ENCODE data around the gene SHC4. TPM values are rescaled to one million over a fixed set of nuclear protein-coding genes. Genes with fewer than 3 reads are reported as not detected.
"Not testable (repeated sequence)": the region's sequence is repeated elsewhere in the genome, so short reads cannot be mapped to it uniquely, and the experiment has no call there.

The SHC4 gene
- total RNA-seq, 2 donors from 2014 or later, result 0.30 to 0.50 TPM

- TF ChIP-seq, protein P1, sequence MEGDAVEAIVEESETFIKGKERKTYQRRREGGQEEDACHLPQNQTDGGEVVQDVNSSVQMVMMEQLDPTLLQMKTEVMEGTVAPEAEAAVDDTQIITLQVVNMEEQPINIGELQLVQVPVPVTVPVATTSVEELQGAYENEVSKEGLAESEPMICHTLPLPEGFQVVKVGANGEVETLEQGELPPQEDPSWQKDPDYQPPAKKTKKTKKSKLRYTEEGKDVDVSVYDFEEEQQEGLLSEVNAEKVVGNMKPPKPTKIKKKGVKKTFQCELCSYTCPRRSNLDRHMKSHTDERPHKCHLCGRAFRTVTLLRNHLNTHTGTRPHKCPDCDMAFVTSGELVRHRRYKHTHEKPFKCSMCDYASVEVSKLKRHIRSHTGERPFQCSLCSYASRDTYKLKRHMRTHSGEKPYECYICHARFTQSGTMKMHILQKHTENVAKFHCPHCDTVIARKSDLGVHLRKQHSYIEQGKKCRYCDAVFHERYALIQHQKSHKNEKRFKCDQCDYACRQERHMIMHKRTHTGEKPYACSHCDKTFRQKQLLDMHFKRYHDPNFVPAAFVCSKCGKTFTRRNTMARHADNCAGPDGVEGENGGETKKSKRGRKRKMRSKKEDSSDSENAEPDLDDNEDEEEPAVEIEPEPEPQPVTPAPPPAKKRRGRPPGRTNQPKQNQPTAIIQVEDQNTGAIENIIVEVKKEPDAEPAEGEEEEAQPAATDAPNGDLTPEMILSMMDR (IDR thresholded peaks at IDR 0.05), result no peak
- Histone ChIP-seq H3K36me3 (no peaks in the 10 kb centered on the region), H3K9me3 (no peaks in the 10 kb centered on the region), H3K27ac (no peak overlapping the region), H3K9ac (ENCODE audit: low read depth in 2 of 2, low read length in 2 of 2) (no peak overlapping the region), H3K27me3 (no peaks in the 10 kb centered on the region), H3K4me3 (no peak overlapping the region), H3K4me1 (no peaks in the 10 kb centered on the region)
- DNase-seq, result no peak
- intact Hi-C loops (cut with DNase I), result no loop called here
Observed at GRCh38 chr15:48976444-48977088, 12.8 kb upstream of the SHC4 start.

- H3K27me3 ChIP-seq, result no peaks in the 10 kb centered on the region
- H3K36me3 ChIP-seq, result no peaks in the 10 kb centered on the region
- H3K4me3 ChIP-seq, result peak overlapping the region; percentile 39
- H3K27ac ChIP-seq, result no peak overlapping the region
- peak overlapping the region; percentile 49 to 61 for H3K9ac ChIP-seq (ENCODE audit: low read depth in 2 of 2, low read length in 2 of 2)
- no peaks in the 10 kb centered on the region for H3K9me3 ChIP-seq
- H3K4me1 ChIP-seq, result no peaks in the 10 kb centered on the region
- intact Hi-C loops (cut with DNase I), result no loop called here
- DNase-seq, result peak; percentile 67
- TF ChIP-seq, protein P1 (IDR thresholded peaks at IDR 0.05), result peak; percentile 98
Observed at GRCh38 chr15:48975472-48976419, 12.0 kb upstream of the SHC4 start.

- H3K4me1 ChIP-seq, result no peaks in the 10 kb centered on the region
- intact Hi-C loops (cut with DNase I), result no loop called here
- H3K4me3 ChIP-seq, result no peak overlapping the region
- no peaks in the 10 kb centered on the region for H3K9me3 ChIP-seq
- H3K9ac ChIP-seq (ENCODE audit: low read depth in 2 of 2, low read length in 2 of 2), result no peak overlapping the region
- H3K27ac ChIP-seq, result no peak overlapping the region
- no peaks in the 10 kb centered on the region for H3K36me3 ChIP-seq
- H3K27me3 ChIP-seq, result no peaks in the 10 kb centered on the region
- TF ChIP-seq, protein P1 (IDR thresholded peaks at IDR 0.05), result no peak
- no peak for DNase-seq
Observed at GRCh38 chr15:48974882-48975281, 11.2 kb upstream of the SHC4 start.

GRCh38 chr15:48972750-48973503 is 9.2 kb upstream of the SHC4 start:
- H3K9me3 ChIP-seq, result no peaks in the 10 kb centered on the region
- H3K9ac ChIP-seq (ENCODE audit: low read depth in 2 of 2, low read length in 2 of 2), result no peak overlapping the region
- H3K4me1 ChIP-seq, result no peaks in the 10 kb centered on the region
- no peaks in the 10 kb centered on the region for H3K27me3 ChIP-seq
- no peak overlapping the region for H3K27ac ChIP-seq
- no peak for DNase-seq
- no peak overlapping the region for H3K4me3 ChIP-seq
- intact Hi-C loops (cut with DNase I), result no loop called here
- no peaks in the 10 kb centered on the region for H3K36me3 ChIP-seq
- TF ChIP-seq, protein P1 (IDR thresholded peaks at IDR 0.05), result no peak

- H3K36me3 ChIP-seq; DNase-seq; H3K9me3 ChIP-seq; H3K4me1 ChIP-seq; H3K4me3 ChIP-seq; H3K9ac ChIP-seq (ENCODE audit: low read depth in 2 of 2, low read length in 2 of 2); H3K27ac ChIP-seq; H3K27me3 ChIP-seq; intact Hi-C loops (cut with DNase I): not testable (repeated sequence)
Observed at GRCh38 chr15:48970926-48971325, 7.2 kb upstream of the SHC4 start.

Measured in colonic mucosa (tissue), 4 donors.